A549 treated with dexamethasone at 1 μM for 4 hours (cell line): ENCODE results near the gene NBR1. TPM values are rescaled to one million over a fixed set of nuclear protein-coding genes. Genes with fewer than 3 reads are reported as not detected.

Source experiments
- total RNA-seq: library from RNA; stranded (reverse); fragments of 200-300 nt; extraction: Qiagen RNA extraction; gene quantifications from 5 replicates; pipeline ENCODE4 v1.2.3, GENCODE V29; 2022

The NBR1 gene, protein sequence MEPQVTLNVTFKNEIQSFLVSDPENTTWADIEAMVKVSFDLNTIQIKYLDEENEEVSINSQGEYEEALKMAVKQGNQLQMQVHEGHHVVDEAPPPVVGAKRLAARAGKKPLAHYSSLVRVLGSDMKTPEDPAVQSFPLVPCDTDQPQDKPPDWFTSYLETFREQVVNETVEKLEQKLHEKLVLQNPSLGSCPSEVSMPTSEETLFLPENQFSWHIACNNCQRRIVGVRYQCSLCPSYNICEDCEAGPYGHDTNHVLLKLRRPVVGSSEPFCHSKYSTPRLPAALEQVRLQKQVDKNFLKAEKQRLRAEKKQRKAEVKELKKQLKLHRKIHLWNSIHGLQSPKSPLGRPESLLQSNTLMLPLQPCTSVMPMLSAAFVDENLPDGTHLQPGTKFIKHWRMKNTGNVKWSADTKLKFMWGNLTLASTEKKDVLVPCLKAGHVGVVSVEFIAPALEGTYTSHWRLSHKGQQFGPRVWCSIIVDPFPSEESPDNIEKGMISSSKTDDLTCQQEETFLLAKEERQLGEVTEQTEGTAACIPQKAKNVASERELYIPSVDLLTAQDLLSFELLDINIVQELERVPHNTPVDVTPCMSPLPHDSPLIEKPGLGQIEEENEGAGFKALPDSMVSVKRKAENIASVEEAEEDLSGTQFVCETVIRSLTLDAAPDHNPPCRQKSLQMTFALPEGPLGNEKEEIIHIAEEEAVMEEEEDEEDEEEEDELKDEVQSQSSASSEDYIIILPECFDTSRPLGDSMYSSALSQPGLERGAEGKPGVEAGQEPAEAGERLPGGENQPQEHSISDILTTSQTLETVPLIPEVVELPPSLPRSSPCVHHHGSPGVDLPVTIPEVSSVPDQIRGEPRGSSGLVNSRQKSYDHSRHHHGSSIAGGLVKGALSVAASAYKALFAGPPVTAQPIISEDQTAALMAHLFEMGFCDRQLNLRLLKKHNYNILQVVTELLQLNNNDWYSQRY
- total RNA-seq, result 33.4 to 45.1 TPM (median 40.7 TPM) in 5 replicates

DNA sequence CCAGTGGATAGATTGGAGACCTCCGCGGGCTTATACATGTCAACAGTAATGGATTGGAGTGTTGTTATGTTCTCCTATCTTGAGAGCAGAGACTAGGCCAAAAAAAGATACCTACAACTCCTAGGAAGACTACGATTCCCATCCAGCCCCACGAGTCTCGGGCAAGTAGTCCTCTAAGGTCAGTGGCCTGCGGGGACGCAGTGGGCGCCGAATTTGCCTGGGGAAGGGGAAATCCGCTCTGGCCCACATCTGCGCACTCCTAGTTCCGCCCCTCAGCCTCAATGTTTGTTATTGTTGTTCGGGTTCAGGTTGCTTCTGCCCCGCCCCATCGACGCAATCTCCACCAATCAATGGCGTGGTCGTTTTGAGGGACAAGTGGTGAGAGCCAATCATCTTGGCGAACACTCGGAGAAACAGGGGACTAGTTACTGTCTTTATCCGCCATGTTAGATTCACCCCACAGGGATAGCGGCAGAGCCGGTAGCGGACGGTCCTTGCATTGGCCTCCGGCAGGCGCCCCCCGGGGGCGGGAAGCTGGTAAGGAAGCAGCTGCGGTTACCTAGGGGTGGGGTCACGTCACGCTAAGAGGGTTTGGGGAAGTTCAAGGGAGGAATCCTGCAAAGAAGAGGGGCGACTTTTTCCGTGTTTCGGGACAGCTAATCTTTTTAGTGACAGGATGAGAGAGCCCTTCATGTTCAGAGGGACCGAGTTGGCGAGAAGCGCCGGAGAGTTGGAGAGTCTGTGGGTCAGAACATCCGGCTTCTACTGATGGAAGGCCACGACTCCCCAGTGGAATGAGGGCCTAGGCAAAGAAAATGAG is at the start of gene NBR1:
Gene NBR1 (plus strand): TSS at position 449 of the 820 bp plus-strand sequence. CDS start 4,586 bp downstream, outside the sequence.

DNA sequence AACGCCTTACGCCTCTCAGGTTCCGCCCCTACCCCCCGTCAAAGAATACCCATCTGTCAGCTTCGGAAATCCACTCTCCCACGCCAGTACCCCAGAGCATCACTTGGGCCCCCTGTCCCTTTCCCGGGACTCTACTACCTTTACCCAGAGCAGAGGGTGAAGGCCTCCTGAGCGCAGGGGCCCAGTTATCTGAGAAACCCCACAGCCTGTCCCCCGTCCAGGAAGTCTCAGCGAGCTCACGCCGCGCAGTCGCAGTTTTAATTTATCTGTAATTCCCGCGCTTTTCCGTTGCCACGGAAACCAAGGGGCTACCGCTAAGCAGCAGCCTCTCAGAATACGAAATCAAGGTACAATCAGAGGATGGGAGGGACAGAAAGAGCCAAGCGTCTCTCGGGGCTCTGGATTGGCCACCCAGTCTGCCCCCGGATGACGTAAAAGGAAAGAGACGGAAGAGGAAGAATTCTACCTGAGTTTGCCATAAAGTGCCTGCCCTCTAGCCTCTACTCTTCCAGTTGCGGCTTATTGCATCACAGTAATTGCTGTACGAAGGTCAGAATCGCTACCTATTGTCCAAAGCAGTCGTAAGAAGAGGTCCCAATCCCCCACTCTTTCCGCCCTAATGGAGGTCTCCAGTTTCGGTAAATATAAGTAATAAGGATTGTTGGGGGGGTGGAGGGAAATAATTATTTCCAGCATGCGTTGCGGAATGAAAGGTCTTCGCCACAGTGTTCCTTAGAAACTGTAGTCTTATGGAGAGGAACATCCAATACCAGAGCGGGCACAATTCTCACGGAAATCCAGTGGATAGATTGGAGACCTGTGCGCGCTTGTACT is 45.7 kb upstream of the NBR1 start, which contains the start of gene BRCA1:
Gene BRCA1 (minus strand): TSS at position 232 of the 834 bp plus-strand sequence. CDS start 1,268 bp downstream, outside the sequence.

DNA sequence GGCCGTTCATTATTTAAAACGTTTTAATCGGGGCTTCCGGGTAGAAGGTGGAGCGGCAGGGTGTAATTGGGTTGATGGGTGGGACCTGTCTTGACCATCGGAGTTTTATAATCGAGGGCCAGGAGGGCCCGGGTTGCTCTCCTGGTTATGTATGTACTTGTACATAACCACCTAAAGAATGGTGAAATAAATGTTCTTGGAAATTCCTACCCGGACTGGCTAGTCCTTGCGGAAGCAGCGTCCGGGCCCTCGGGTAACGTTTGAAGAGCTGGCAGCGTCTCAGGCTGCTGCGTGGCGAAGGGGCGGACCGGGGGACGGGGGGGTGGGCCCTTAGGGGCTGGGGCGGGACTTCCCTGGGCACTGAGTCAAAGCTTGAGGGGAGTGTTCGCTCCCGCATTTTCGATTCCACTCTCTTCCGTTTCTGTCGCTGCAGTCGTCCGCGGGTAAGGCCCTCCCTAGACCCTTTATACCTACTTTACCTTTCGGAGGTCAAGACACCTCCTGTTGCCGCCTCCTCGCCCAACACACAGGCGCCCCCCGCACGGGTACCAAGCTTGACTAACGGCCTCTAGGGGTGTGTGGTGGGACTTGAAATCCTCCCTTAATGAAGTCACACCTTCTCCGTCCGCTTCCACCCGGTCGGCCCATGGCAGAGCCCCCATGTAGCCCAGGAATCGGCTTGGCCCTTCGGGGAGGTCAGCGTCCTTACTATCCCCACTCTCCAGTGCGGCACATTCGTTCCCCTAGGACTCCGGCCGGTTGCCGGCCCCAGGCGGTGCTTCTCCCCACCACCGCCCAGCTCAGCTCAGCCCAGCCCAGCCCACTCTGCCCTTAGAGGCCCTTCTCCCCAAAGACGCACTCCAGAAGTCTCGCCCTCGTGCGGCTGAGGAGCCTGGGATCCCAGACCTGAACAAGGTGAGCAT is 40.7 kb downstream of the NBR1 start, which contains the start of gene TMEM106A:
Gene TMEM106A (plus strand): TSS at position 396 of the 923 bp plus-strand sequence. CDS start 1,167 bp downstream, outside the sequence.

DNA sequence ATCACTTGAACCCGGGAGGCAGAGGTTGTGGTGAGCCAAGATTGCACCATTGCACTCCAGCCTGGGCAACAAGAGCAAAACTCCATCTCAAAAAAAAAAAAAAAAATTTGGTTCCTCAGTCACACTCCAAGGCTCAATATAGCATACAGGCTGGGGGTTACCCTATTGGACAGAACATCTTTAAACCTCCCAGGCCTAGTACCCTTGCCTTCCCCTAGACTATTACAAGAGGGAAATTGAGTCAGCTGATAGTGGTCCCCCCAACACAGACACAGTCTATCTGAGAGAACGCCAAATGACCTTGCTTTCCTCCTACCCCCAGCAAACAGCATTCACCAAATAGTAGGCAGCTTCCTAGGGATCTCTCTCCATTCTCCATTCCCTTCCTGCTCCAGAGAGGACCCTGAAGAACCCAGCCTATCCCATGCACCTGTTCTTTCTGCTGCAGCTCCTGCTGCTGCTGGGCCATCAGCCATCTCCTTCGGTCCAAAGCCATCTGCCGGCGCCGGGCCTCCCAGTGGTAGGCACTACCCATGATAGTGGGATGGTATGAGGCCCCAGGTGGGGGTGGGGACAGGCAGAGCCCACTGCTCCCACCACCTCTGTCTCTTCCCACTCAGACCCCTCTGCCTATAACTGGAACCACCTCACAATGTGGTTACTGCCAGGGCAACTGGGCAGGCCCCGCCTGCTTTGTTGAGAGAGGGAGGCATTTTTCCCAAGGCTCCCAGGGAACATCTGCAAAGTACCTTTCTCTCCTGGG is 57.2 kb downstream of the NBR1 start, which contains the start of gene CCDC200:
Gene CCDC200 (minus strand): TSS at position 604 of the 763 bp plus-strand sequence. CDS start 69 bp downstream, at position 535.

DNA sequence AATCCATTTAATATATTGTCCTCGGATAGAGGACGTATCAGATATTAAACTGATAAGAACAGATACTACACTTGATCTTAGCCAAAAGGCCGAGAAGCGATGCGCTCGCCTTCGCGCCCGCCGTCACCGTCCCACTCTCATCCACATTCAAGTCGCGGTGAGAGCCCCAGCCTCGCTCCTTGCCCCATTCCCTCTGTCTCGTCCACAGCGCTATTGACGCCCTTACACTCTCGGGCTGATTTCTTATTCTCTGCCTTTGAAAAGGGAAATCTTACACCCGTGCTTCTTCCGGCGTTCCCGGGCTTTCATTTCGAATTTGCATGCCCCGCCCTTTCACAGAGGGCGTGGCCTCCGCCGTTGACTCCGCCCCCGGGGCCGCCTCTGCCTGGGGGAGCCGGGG is 62.9 kb downstream of the NBR1 start, which contains the start of gene RNU2-1:
Gene RNU2-1 (minus strand): TSS at position 101 of the 400 bp plus-strand sequence.

Other genes starting within 250 kb of the NBR1 start
- 54.0 to 57.5 TPM (median 55.9 TPM) in 5 replicates for gene AARSD1, start 206.8 kb upstream of the NBR1 start, total RNA-seq
- 0.71 to 1.1 TPM (median 0.84 TPM) in 5 replicates for gene PTGES3L, start 191.1 kb upstream of the NBR1 start, total RNA-seq
- 17.8 to 22.8 TPM (median 21.4 TPM) in 5 replicates for gene RUNDC1, start 190.6 kb upstream of the NBR1 start, total RNA-seq
- 2,696 to 3,813 TPM (median 2,782 TPM) in 5 replicates for gene RPL27, start 172.8 kb upstream of the NBR1 start, total RNA-seq
- gene IFI35, start 164.4 kb upstream of the NBR1 start, total RNA-seq, result 16.3 to 18.6 TPM (median 17.6 TPM) in 5 replicates
- gene VAT1, start 148.8 kb upstream of the NBR1 start, total RNA-seq, result 208 to 244 TPM (median 229 TPM) in 5 replicates
- 0.11 to 0.21 TPM (median 0.13 TPM) in 5 replicates for gene RND2, start 146.0 kb upstream of the NBR1 start, total RNA-seq
- gene BRCA1, start 45.9 kb upstream of the NBR1 start, total RNA-seq, result 21.7 to 30.5 TPM (median 27.9 TPM) in 5 replicates
- 0.63 to 1.5 TPM (median 1.1 TPM) in 5 replicates for gene TMEM106A, start 40.7 kb downstream of the NBR1 start, total RNA-seq
- 0.14 TPM in 1 of 5 replicates, not detected in the others for gene CCDC200, start 57.4 kb downstream of the NBR1 start, total RNA-seq
- gene RNU2-1, start 62.8 kb downstream of the NBR1 start, total RNA-seq, result not detected in 5 replicates
- gene ARL4D, start 227.8 kb downstream of the NBR1 start, total RNA-seq, result 19.0 to 28.9 TPM (median 24.5 TPM) in 5 replicates